Measurements from ENCODE around the gene CHRNA1.

CHRNA1 gene

GRCh38 chr2:174787487-174788205 lies 23.4 kb upstream of the CHRNA1 start:
- H3K27ac ChIP-seq (ENCODE audit: low read depth, low read length), result no peak overlapping the region
- H3K4me2 ChIP-seq (ENCODE audit: low read depth, low read length, poor library complexity, severe bottlenecking), result no peak overlapping the region
- no peaks in the 10 kb centered on the region for H3K79me2 ChIP-seq (ENCODE audit: insufficient read depth, low read length)
- H3K27me3 ChIP-seq (ENCODE audit: low read length), result no peaks in the 10 kb centered on the region
- no peaks in the 10 kb centered on the region for H3K9me2 ChIP-seq (replicated peaks; ENCODE audit: insufficient read depth, low read length)
- no peaks in the 10 kb centered on the region for H3K36me3 ChIP-seq (ENCODE audit: low read length)
- H3K9me3 ChIP-seq (ENCODE audit: insufficient read depth, low read length), result no peaks in the 10 kb centered on the region
- no peak overlapping the region for H3K4me3 ChIP-seq (ENCODE audit: insufficient read depth, low read length, poor library complexity, severe bottlenecking)
- H3F3A ChIP-seq (ENCODE audit: insufficient read depth), result no peaks in the 10 kb centered on the region
- H2AFZ ChIP-seq (ENCODE audit: low read depth, low read length, severe bottlenecking), result no peak overlapping the region
- no peak overlapping the region for H3K9ac ChIP-seq (ENCODE audit: low read length)
- no peak for TF ChIP-seq EZH2phosphoT487 (conservative IDR thresholded peaks at IDR 0.05; ENCODE audit: low read length)
- no peak for TF ChIP-seq CTCF (IDR thresholded peaks at IDR 0.05; ENCODE audit: insufficient read depth, low read length, poor library complexity, severe bottlenecking)
- no peaks in the 10 kb centered on the region for H4K20me1 ChIP-seq (ENCODE audit: low read depth, low read length)

- no peak overlapping the region for H3K9ac ChIP-seq (ENCODE audit: low read length)
- TF ChIP-seq EZH2phosphoT487 (conservative IDR thresholded peaks at IDR 0.05; ENCODE audit: low read length) (no peak), CTCF (IDR thresholded peaks at IDR 0.05; ENCODE audit: insufficient read depth, low read length, poor library complexity, severe bottlenecking) (no peak)
- no peaks in the 10 kb centered on the region for H4K20me1 ChIP-seq (ENCODE audit: low read depth, low read length)
- no peaks in the 10 kb centered on the region for H3K79me2 ChIP-seq (ENCODE audit: insufficient read depth, low read length)
- no peak overlapping the region for H2AFZ ChIP-seq (ENCODE audit: low read depth, low read length, severe bottlenecking)
- H3K36me3 ChIP-seq (ENCODE audit: low read length), result no peaks in the 10 kb centered on the region
- H3K27ac ChIP-seq (ENCODE audit: low read depth, low read length), result no peak overlapping the region
- H3F3A ChIP-seq (ENCODE audit: insufficient read depth), result no peaks in the 10 kb centered on the region
- H3K4me3 ChIP-seq (ENCODE audit: insufficient read depth, low read length, poor library complexity, severe bottlenecking), result no peak overlapping the region
- no peak overlapping the region for H3K4me2 ChIP-seq (ENCODE audit: low read depth, low read length, poor library complexity, severe bottlenecking)
- H3K9me2 ChIP-seq (replicated peaks; ENCODE audit: insufficient read depth, low read length), result no peaks in the 10 kb centered on the region
- H3K9me3 ChIP-seq (ENCODE audit: insufficient read depth, low read length), result no peaks in the 10 kb centered on the region
- H3K27me3 ChIP-seq (ENCODE audit: low read length), result no peaks in the 10 kb centered on the region
These were observed 21.9 kb upstream of the CHRNA1 start for GRCh38 chr2:174786066-174786725.

- Histone ChIP-seq H3K9ac (ENCODE audit: low read length) (no peak overlapping the region), H3K27ac (ENCODE audit: low read depth, low read length) (no peak overlapping the region), H3K27me3 (ENCODE audit: low read length) (no peaks in the 10 kb centered on the region), H4K20me1 (ENCODE audit: low read depth, low read length) (no peaks in the 10 kb centered on the region), H3K79me2 (ENCODE audit: insufficient read depth, low read length) (no peaks in the 10 kb centered on the region), H2AFZ (ENCODE audit: low read depth, low read length, severe bottlenecking) (no peak overlapping the region), H3F3A (ENCODE audit: insufficient read depth) (no peaks in the 10 kb centered on the region), H3K36me3 (ENCODE audit: low read length) (no peaks in the 10 kb centered on the region), H3K9me3 (ENCODE audit: insufficient read depth, low read length) (no peaks in the 10 kb centered on the region), H3K4me2 (ENCODE audit: low read depth, low read length, poor library complexity, severe bottlenecking) (no peak overlapping the region), H3K9me2 (replicated peaks; ENCODE audit: insufficient read depth, low read length) (no peaks in the 10 kb centered on the region), H3K4me3 (ENCODE audit: insufficient read depth, low read length, poor library complexity, severe bottlenecking) (no peak overlapping the region)
- no peak for TF ChIP-seq EZH2phosphoT487 (conservative IDR thresholded peaks at IDR 0.05; ENCODE audit: low read length)
- TF ChIP-seq CTCF (IDR thresholded peaks at IDR 0.05; ENCODE audit: insufficient read depth, low read length, poor library complexity, severe bottlenecking), result no peak
These were observed 21.2 kb upstream of the CHRNA1 start for GRCh38 chr2:174785481-174785880.

Measured in SU-DHL-6 (cell line).